RWPE2 (cell line): ENCODE measurements around the gene ENOX1.

Source experiments
- ATAC-seq: fragments of 200-7000 bp; cut with Tn5 transposase; 3 replicates; pipeline ENCODE4 v1.9.1; 2021; ENCODE audit warnings: low read depth
- DNase-seq: peaks from one replicate; pipeline ENCODE4 v3.0.0-alpha.2; 2020; ENCODE audit warnings: low spot score
- H3K27ac ChIP-seq: fragments of 450-650 bp; 2 replicates; pipeline ENCODE4 v1.5.1; 2017; ENCODE audit warnings: mild to moderate bottlenecking; ENCODE audit not compliant: poor library complexity, severe bottlenecking
- H3K27me3 ChIP-seq: fragments of 250-450 bp; sonication (Bioruptor Pico); 2 replicates; pipeline ENCODE4 v1.5.1; 2021; ENCODE audit warnings: mild to moderate bottlenecking, moderate library complexity; ENCODE audit not compliant: insufficient read depth, poor library complexity, severe bottlenecking
- H3K36me3 ChIP-seq: fragments of 250-450 bp; sonication (Bioruptor Pico); 2 replicates; pipeline ENCODE4 v1.5.1; 2020; ENCODE audit warnings: low read depth, mild to moderate bottlenecking, moderate library complexity
- H3K4me1 ChIP-seq: fragments of 250-450 bp; sonication (Bioruptor Pico); 2 replicates; pipeline ENCODE4 v1.5.1; 2021; ENCODE audit warnings: mild to moderate bottlenecking, moderate library complexity; ENCODE audit not compliant: insufficient read depth, poor library complexity, severe bottlenecking
- H3K4me3 ChIP-seq: fragments of 250-450 bp; sonication (Bioruptor Pico); 2 replicates; pipeline ENCODE4 v1.5.1; 2021; ENCODE audit warnings: mild to moderate bottlenecking, moderate library complexity; ENCODE audit not compliant: severe bottlenecking
- H3K9me3 ChIP-seq: fragments of 250-450 bp; sonication (Bioruptor Pico); 2 replicates; pipeline ENCODE4 v1.5.1; 2021; ENCODE audit warnings: mild to moderate bottlenecking, moderate library complexity; ENCODE audit not compliant: severe bottlenecking
- CTCF ChIP-seq: fragments of 450-650 bp; IDR thresholded peaks from one replicate; pipeline ENCODE4 v1.5.1; 2017; ENCODE audit warnings: mild to moderate bottlenecking, moderate library complexity; ENCODE audit not compliant: poor library complexity, severe bottlenecking

Gene ENOX1

GRCh38 chr13:43776006-43776405 is 10.8 kb downstream of the ENOX1 start:
- ATAC-seq (no peak), DNase-seq (no peak)
- TF ChIP-seq CTCF: no peak
- Histone ChIP-seq H3K27me3 (no peaks in the 10 kb centered on the region), H3K4me1 (no peaks in the 10 kb centered on the region), H3K4me3 (no peak overlapping the region), H3K36me3 (no peaks in the 10 kb centered on the region), H3K27ac (no peak overlapping the region), H3K9me3 (no peaks in the 10 kb centered on the region)

GRCh38 chr13:43773602-43774001 is 13.2 kb downstream of the ENOX1 start:
- H3K4me1 ChIP-seq: no peaks in the 10 kb centered on the region
- ATAC-seq: no peak
- no peak overlapping the region for H3K27ac ChIP-seq
- no peaks in the 10 kb centered on the region for H3K27me3 ChIP-seq
- DNase-seq: no peak
- no peak overlapping the region for H3K4me3 ChIP-seq
- no peaks in the 10 kb centered on the region for H3K9me3 ChIP-seq
- H3K36me3 ChIP-seq: no peaks in the 10 kb centered on the region
- TF ChIP-seq CTCF: no peak

- no peak for ATAC-seq
- H3K4me3 ChIP-seq: no peak overlapping the region
These were observed 15.9 kb downstream of the ENOX1 start for GRCh38 chr13:43770871-43771270.

GRCh38 chr13:43769529-43769928 is 17.2 kb downstream of the ENOX1 start:
- Histone ChIP-seq H3K4me3 (no peak overlapping the region), H3K4me1 (no peaks in the 10 kb centered on the region), H3K36me3 (no peaks in the 10 kb centered on the region), H3K27me3 (no peaks in the 10 kb centered on the region), H3K27ac (no peak overlapping the region), H3K9me3 (no peaks in the 10 kb centered on the region)
- TF ChIP-seq CTCF: no peak
- ATAC-seq (no peak), DNase-seq (no peak)

More at GRCh38 chr13:43770871-43771270, 15.9 kb downstream of the ENOX1 start:
- Histone ChIP-seq H3K4me1 (no peaks in the 10 kb centered on the region), H3K27me3 (no peaks in the 10 kb centered on the region), H3K9me3 (no peaks in the 10 kb centered on the region), H3K36me3 (no peaks in the 10 kb centered on the region), H3K27ac (no peak overlapping the region)
- DNase-seq: no peak
- TF ChIP-seq CTCF: no peak

- Histone ChIP-seq H3K4me1 (no peaks in the 10 kb centered on the region), H3K9me3 (no peaks in the 10 kb centered on the region), H3K4me3 (no peak overlapping the region), H3K36me3 (no peaks in the 10 kb centered on the region), H3K27me3 (no peaks in the 10 kb centered on the region), H3K27ac (no peak overlapping the region)
- TF ChIP-seq CTCF: no peak
- DNase-seq (no peak), ATAC-seq (no peak)
These were observed 19.3 kb downstream of the ENOX1 start for GRCh38 chr13:43767341-43767931.
